Activated T-helper 1 cell treated with anti-CD3 and anti-CD28 coated beads, Interleukin-12 subunit alpha, Interleukin-12 subunit beta, Interleukin-2, Interleukin-4 antibody, amounts not matched to agents 30 ng/mL and 10 ng/mL and 1 ng/mL, durations not matched to agents 14 hours and 24 hours and 36 hours (primary cell): ENCODE data around the gene FBXL16. TPM values are rescaled to one million over a fixed set of nuclear protein-coding genes. Genes with fewer than 3 reads are reported as not detected.

Experiments
- DNase-seq: peaks from one replicate; pipeline ENCODE4 v3.0.0; 2021; ENCODE audit warnings: low spot score
- H3K27ac Mint-ChIP-seq: one replicate; pipeline ENCODE4 v1.8.0; 2021; ENCODE audit warnings: mild to moderate bottlenecking, mixed read lengths
- H3K27me3 Mint-ChIP-seq: one replicate; pipeline ENCODE4 v1.8.0; 2022; ENCODE audit warnings: mild to moderate bottlenecking, moderate library complexity, mixed read lengths; ENCODE audit not compliant: insufficient read depth
- H3K36me3 Mint-ChIP-seq: one replicate; pipeline ENCODE4 v1.8.0; 2021; ENCODE audit warnings: low read depth, mixed read lengths
- H3K4me1 Mint-ChIP-seq: one replicate; pipeline ENCODE4 v1.8.0; 2021; ENCODE audit warnings: low read depth, mixed read lengths
- H3K4me3 Mint-ChIP-seq: one replicate; pipeline ENCODE4 v1.8.0; 2021; ENCODE audit warnings: mild to moderate bottlenecking, moderate library complexity, mixed read lengths
- H3K9me3 Mint-ChIP-seq: one replicate; pipeline ENCODE4 v1.8.0; 2021; ENCODE audit warnings: mixed read lengths
- intact Hi-C: fragments of 100-400 bp; cut with micrococcal nuclease; formaldehyde crosslinking; loops from one replicate; pipeline ENCODE4 v1.15.1; 2024
- total RNA-seq: library from RNA; stranded (reverse); gene quantifications from 2 replicates; pipeline ENCODE4 v1.2.3, GENCODE V29; 2022

The FBXL16 gene
- total RNA-seq, 1 donor from 2014 or later, result 7.6 TPM

GRCh38 chr16:652454-653305 is 52.9 kb downstream of the FBXL16 start:
- intact Hi-C loops, result no loop called here
- no peak overlapping the region for H3K4me3 Mint-ChIP-seq
- H3K4me1 Mint-ChIP-seq, result no peaks in the 10 kb centered on the region
- H3K9me3 Mint-ChIP-seq, result no peaks in the 10 kb centered on the region
- no peaks in the 10 kb centered on the region for H3K27me3 Mint-ChIP-seq
- DNase-seq, result no peak
- H3K36me3 Mint-ChIP-seq, result no peaks in the 10 kb centered on the region
- no peak overlapping the region for H3K27ac Mint-ChIP-seq

- no peak for DNase-seq
- Mint-ChIP-seq H3K36me3 (no peaks in the 10 kb centered on the region), H3K9me3 (no peaks in the 10 kb centered on the region), H3K4me1 (no peaks in the 10 kb centered on the region), H3K27me3 (no peaks in the 10 kb centered on the region), H3K4me3 (peak overlapping the region; percentile 33), H3K27ac (no peak overlapping the region)
- intact Hi-C loops, result no loop called here
These were observed 53.8 kb downstream of the FBXL16 start for GRCh38 chr16:651844-652243.

- H3K27me3 Mint-ChIP-seq, result no peaks in the 10 kb centered on the region
- H3K4me1 Mint-ChIP-seq, result no peaks in the 10 kb centered on the region
- H3K9me3 Mint-ChIP-seq, result no peaks in the 10 kb centered on the region
- intact Hi-C loops, result loop anchor here (1.0 kb wide), 5 partner anchors 8 to 35 kb away; partner anchors contain the start of genes JMJD8, MCRIP2 and METTL26
- peak overlapping the region; percentile 44 for H3K27ac Mint-ChIP-seq
- DNase-seq, result no peak
- peak overlapping the region; percentile 77 for H3K4me3 Mint-ChIP-seq
- peaks cover under 1% of the 10 kb centered on the region for H3K36me3 Mint-ChIP-seq
These were observed 56.0 kb downstream of the FBXL16 start for GRCh38 chr16:649631-650030.

- H3K4me1 Mint-ChIP-seq, result no peaks in the 10 kb centered on the region
- peak; percentile 92 for DNase-seq
- peak within 1 kb of the TSS; percentile 68 for H3K27ac Mint-ChIP-seq
- H3K4me3 Mint-ChIP-seq, result peak within 1 kb of the TSS; percentile 84
- H3K27me3 Mint-ChIP-seq, result no peaks in the 10 kb centered on the region
- peaks cover 2% of the 10 kb centered on the region for H3K36me3 Mint-ChIP-seq
- H3K9me3 Mint-ChIP-seq, result no peaks in the 10 kb centered on the region
- intact Hi-C loops, result loop anchor here (1.0 kb wide), 5 partner anchors 8 to 35 kb away; partner anchors contain the start of genes JMJD8, MCRIP2 and METTL26
These were observed 56.6 kb downstream of the FBXL16 start, which contains the start of gene WDR90 for GRCh38 chr16:648781-649589. WDR90 (plus strand) TSS chr16:649365; CDS start chr16:649417, 52 bp downstream.

- Mint-ChIP-seq H3K4me1 (no peaks in the 10 kb centered on the region), H3K36me3 (peaks cover 2% of the 10 kb centered on the region), H3K9me3 (no peaks in the 10 kb centered on the region), H3K4me3 (peak overlapping the region; percentile 84), H3K27me3 (no peaks in the 10 kb centered on the region), H3K27ac (peak overlapping the region; percentile 68)
- intact Hi-C loops, result no loop called here
- no peak for DNase-seq
These were observed 57.4 kb downstream of the FBXL16 start for GRCh38 chr16:648071-648780.

GRCh38 chr16:647173-647902 is 58.3 kb downstream of the FBXL16 start:
- no peak for DNase-seq
- no peaks in the 10 kb centered on the region for H3K9me3 Mint-ChIP-seq
- no peak overlapping the region for H3K27ac Mint-ChIP-seq
- no peak overlapping the region for H3K4me3 Mint-ChIP-seq
- H3K36me3 Mint-ChIP-seq, result peaks cover 2% of the 10 kb centered on the region
- H3K4me1 Mint-ChIP-seq, result no peaks in the 10 kb centered on the region
- H3K27me3 Mint-ChIP-seq, result no peaks in the 10 kb centered on the region
- intact Hi-C loops, result no loop called here

- Mint-ChIP-seq H3K4me1 (no peaks in the 10 kb centered on the region), H3K27ac (no peak overlapping the region), H3K27me3 (no peaks in the 10 kb centered on the region), H3K4me3 (no peak overlapping the region), H3K9me3 (no peaks in the 10 kb centered on the region), H3K36me3 (peaks cover 2% of the 10 kb centered on the region)
- intact Hi-C loops, result no loop called here
- no peak for DNase-seq
These were observed 58.9 kb downstream of the FBXL16 start for GRCh38 chr16:646679-647172.

GRCh38 chr16:645852-646678 is 59.5 kb downstream of the FBXL16 start:
- peaks cover 2% of the 10 kb centered on the region for H3K36me3 Mint-ChIP-seq
- H3K9me3 Mint-ChIP-seq, result no peaks in the 10 kb centered on the region
- H3K27me3 Mint-ChIP-seq, result no peaks in the 10 kb centered on the region
- no peaks in the 10 kb centered on the region for H3K4me1 Mint-ChIP-seq
- no peak for DNase-seq
- intact Hi-C loops, result no loop called here
- H3K27ac Mint-ChIP-seq, result no peak overlapping the region
- no peak overlapping the region for H3K4me3 Mint-ChIP-seq

GRCh38 chr16:644556-644955 is 61.0 kb downstream of the FBXL16 start:
- H3K27me3 Mint-ChIP-seq, result no peaks in the 10 kb centered on the region
- no peak for DNase-seq
- intact Hi-C loops, result no loop called here
- peaks cover 2% of the 10 kb centered on the region for H3K36me3 Mint-ChIP-seq
- H3K4me3 Mint-ChIP-seq, result peak overlapping the region; percentile 76
- H3K27ac Mint-ChIP-seq, result no peak overlapping the region
- no peaks in the 10 kb centered on the region for H3K9me3 Mint-ChIP-seq
- no peaks in the 10 kb centered on the region for H3K4me1 Mint-ChIP-seq

GRCh38 chr16:643050-643368 is 62.6 kb downstream of the FBXL16 start:
- Mint-ChIP-seq H3K4me3 (peak overlapping the region; percentile 76), H3K27me3 (no peaks in the 10 kb centered on the region), H3K9me3 (no peaks in the 10 kb centered on the region), H3K27ac (no peak overlapping the region), H3K4me1 (no peaks in the 10 kb centered on the region), H3K36me3 (peaks cover 2% of the 10 kb centered on the region)
- DNase-seq, result no peak
- intact Hi-C loops, result no loop called here
